ENCODE measurements around the gene CYP39A1.
"Not testable (repeated sequence)": the region's sequence is repeated elsewhere in the genome, so short reads cannot be mapped to it uniquely, and the experiment has no call there.

- not testable (repeated sequence) for TF ChIP-seq EZH2 (IDR thresholded peaks at IDR 0.05); FOXP2 (optimal IDR thresholded peaks at IDR 0.05; ENCODE audit: control extremely low read depth, extremely low read length, insufficient read depth)
Measured at GRCh38 chr6:46648108-46648507, 4.5 kb downstream of the CYP39A1 start.
